Mesenchymal stem cell (in vitro differentiated cells and primary cell): ENCODE data around the gene MRPS27.

Experiments
- DNase-seq: peaks from one replicate; pipeline ENCODE4 v3.0.0-alpha.2; 2013
- H2AFZ ChIP-seq: one replicate; pipeline ENCODE4 v1.6.1; 2013; ENCODE audit warnings: low read depth, mild to moderate bottlenecking, control low read depth, inconsistent platforms, low read length, moderate library complexity
- H2AK5ac ChIP-seq: 2 replicates; pipeline ENCODE4 v1.6.1; 2013; ENCODE audit warnings: low read length, moderate library complexity, mild to moderate bottlenecking, inconsistent platforms; ENCODE audit not compliant: severe bottlenecking
- H2BK120ac ChIP-seq: one replicate; pipeline ENCODE4 v1.6.1; 2013; ENCODE audit warnings: low read depth, mild to moderate bottlenecking, inconsistent platforms, low read length, moderate library complexity
- H2BK12ac ChIP-seq, 2 experiments: one replicate each; pipeline ENCODE4 v1.6.1; 2013; ENCODE audit warnings: inconsistent platforms in 2 of 2, low read length in 2 of 2, mild to moderate bottlenecking in 2 of 2, moderate library complexity in 2 of 2, control low read depth in 1 of 2
- H2BK15ac ChIP-seq: one replicate; pipeline ENCODE4 v1.6.1; 2013; ENCODE audit warnings: mild to moderate bottlenecking, low read depth, inconsistent platforms; ENCODE audit not compliant: poor library complexity, severe bottlenecking
- H2BK5ac ChIP-seq: 2 replicates; pipeline ENCODE4 v1.6.1; 2013; ENCODE audit warnings: low read depth, mild to moderate bottlenecking, low read length, control low read depth, inconsistent platforms; ENCODE audit not compliant: poor library complexity, severe bottlenecking
- H3K14ac ChIP-seq, 2 experiments: one replicate each; pipeline ENCODE4 v1.6.1; 2013; ENCODE audit warnings: inconsistent platforms in 2 of 2, low read length in 2 of 2, control low read depth in 1 of 2, mild to moderate bottlenecking in 1 of 2, moderate library complexity in 1 of 2
- H3K18ac ChIP-seq, 2 experiments: one replicate each; pipeline ENCODE4 v1.6.1; 2013; ENCODE audit warnings: inconsistent platforms in 2 of 2, low read length in 2 of 2, control low read depth in 1 of 2, low read depth in 1 of 2, mild to moderate bottlenecking in 1 of 2
- H3K23ac ChIP-seq, 2 experiments: one replicate each; pipeline ENCODE4 v1.6.1; 2013; ENCODE audit warnings: inconsistent platforms in 2 of 2, low read length in 2 of 2, mild to moderate bottlenecking in 2 of 2, moderate library complexity in 2 of 2, control low read depth in 1 of 2
- H3K27ac ChIP-seq: 2 replicates; pipeline ENCODE4 v1.5.1; 2013; ENCODE audit warnings: mild to moderate bottlenecking, moderate library complexity, low read length, control low read depth, inconsistent platforms; ENCODE audit not compliant: poor library complexity, severe bottlenecking
- H3K27me3 ChIP-seq, 2 experiments: 2 replicates each; pipeline versions ENCODE4 v1.6.1 to v1.7.0; 2013; ENCODE audit warnings: low read length in 2 of 2, mild to moderate bottlenecking in 2 of 2, moderate library complexity in 2 of 2, control low read depth in 1 of 2, inconsistent platforms in 1 of 2; ENCODE audit not compliant: control insufficient read depth in 1 of 2, insufficient read depth in 1 of 2
- H3K36me3 ChIP-seq, 2 experiments: 2 replicates each; pipeline versions ENCODE4 v1.6.1 to v1.7.0; 2013; ENCODE audit warnings: low read length in 2 of 2, control low read depth in 1 of 2, inconsistent platforms in 1 of 2, low read depth in 1 of 2, mild to moderate bottlenecking in 1 of 2; ENCODE audit not compliant: insufficient read depth in 2 of 2, control insufficient read depth in 1 of 2
- H3K4ac ChIP-seq, 2 experiments: one replicate each; pipeline ENCODE4 v1.6.1; 2013; ENCODE audit warnings: inconsistent platforms in 2 of 2, low read length in 2 of 2, mild to moderate bottlenecking in 2 of 2, moderate library complexity in 2 of 2, control low read depth in 1 of 2, low read depth in 1 of 2
- H3K4me1 ChIP-seq: 2 replicates; pipeline ENCODE4 v1.6.1; 2013; ENCODE audit warnings: low read depth, low read length, control low read depth; ENCODE audit not compliant: control insufficient read depth, insufficient read depth
- H3K4me2 ChIP-seq: 2 replicates; pipeline ENCODE4 v1.6.1; 2013; ENCODE audit warnings: low read length, mild to moderate bottlenecking, inconsistent platforms; ENCODE audit not compliant: poor library complexity, severe bottlenecking
- H3K4me3 ChIP-seq, 2 experiments: 2 replicates each; pipeline versions ENCODE4 v1.5.1 to v1.7.0; 2013; ENCODE audit warnings: low read length in 2 of 2, mild to moderate bottlenecking in 2 of 2, control low read depth in 1 of 2, low read depth in 1 of 2; ENCODE audit not compliant: insufficient read depth in 1 of 2
- H3K79me1 ChIP-seq: replicated peaks from 2 replicates; pipeline ENCODE4 v1.6.1; 2013; ENCODE audit warnings: mild to moderate bottlenecking, control low read depth, low read length, inconsistent platforms; ENCODE audit not compliant: poor library complexity, severe bottlenecking
- H3K9ac ChIP-seq: 2 replicates; pipeline ENCODE4 v1.7.0; 2013; ENCODE audit warnings: mild to moderate bottlenecking, low read length, moderate library complexity
- H3K9me3 ChIP-seq: 2 replicates; pipeline ENCODE4 v1.7.0; 2013; ENCODE audit warnings: mild to moderate bottlenecking, low read length; ENCODE audit not compliant: control insufficient read depth
- H4K8ac ChIP-seq: one replicate; pipeline ENCODE4 v1.6.1; 2013; ENCODE audit warnings: inconsistent platforms, mild to moderate bottlenecking, low read length, moderate library complexity
- H4K91ac ChIP-seq: one replicate; pipeline ENCODE4 v1.6.1; 2013; ENCODE audit warnings: mild to moderate bottlenecking, low read length, inconsistent platforms
- WGBS: methylation state at CpG from one replicate; pipeline ENCODE4 v1.1.7; 2013; ENCODE audit warnings: mixed read lengths; 5-methylcytosine and 5-hydroxymethylcytosine counted together

MRPS27 gene

GRCh38 chr5:72328172-72328571 lies 8.1 kb upstream of the MRPS27 start:
- H3K27me3 ChIP-seq: no peaks in the 10 kb centered on the region
- H3K9ac ChIP-seq: no peak overlapping the region
- no peak overlapping the region for H2AK5ac ChIP-seq
- H2BK12ac ChIP-seq: no peak overlapping the region
- no peak overlapping the region for H3K14ac ChIP-seq
- H2BK15ac ChIP-seq: no peak overlapping the region
- no peak overlapping the region for H3K4ac ChIP-seq
- H4K91ac ChIP-seq: no peak overlapping the region
- H3K36me3 ChIP-seq: peaks cover 6 to 79% of the 10 kb centered on the region in 2 experiments
- H2AFZ ChIP-seq: no peak overlapping the region
- no peak overlapping the region for H3K18ac ChIP-seq
- H3K4me2 ChIP-seq: no peak overlapping the region
- H3K79me1 ChIP-seq: peaks cover 24% of the 10 kb centered on the region
- no peak overlapping the region for H2BK5ac ChIP-seq
- no peaks in the 10 kb centered on the region for H3K9me3 ChIP-seq
- DNase-seq: peak; percentile 6
- no peak overlapping the region for H2BK120ac ChIP-seq
- no peak overlapping the region for H3K23ac ChIP-seq
- H3K4me3 ChIP-seq: no peak overlapping the region
- H3K27ac ChIP-seq: no peak overlapping the region
- no peaks in the 10 kb centered on the region for H3K4me1 ChIP-seq
- no peak overlapping the region for H4K8ac ChIP-seq

GRCh38 chr5:72326306-72326649 lies 6.2 kb upstream of the MRPS27 start:
- Histone ChIP-seq H3K14ac (no peak overlapping the region), H3K36me3 (peaks cover 9 to 70% of the 10 kb centered on the region in 2 experiments), H3K18ac (no peak overlapping the region), H2BK15ac (no peak overlapping the region), H3K9me3 (no peaks in the 10 kb centered on the region), H2BK120ac (no peak overlapping the region), H3K4me1 (no peaks in the 10 kb centered on the region), H3K9ac (peak overlapping the region; percentile 26), H3K4me2 (no peak overlapping the region), H2AFZ (no peak overlapping the region), H3K4me3 (no peak overlapping the region), H3K4ac (no peak overlapping the region), H3K79me1 (peaks cover 29% of the 10 kb centered on the region), H3K27me3 (no peaks in the 10 kb centered on the region), H3K27ac (no peak overlapping the region), H4K8ac (no peak overlapping the region), H2AK5ac (no peak overlapping the region), H3K23ac (no peak overlapping the region), H2BK12ac (no peak overlapping the region), H4K91ac (no peak overlapping the region), H2BK5ac (no peak overlapping the region)
- 93% methylated on average over 2 of the region's 2 CpGs for WGBS
- no peak for DNase-seq

GRCh38 chr5:72325566-72326305 lies 5.7 kb upstream of the MRPS27 start:
- 95% methylated on average over 4 of the region's 4 CpGs for WGBS
- Histone ChIP-seq H2BK5ac (no peak overlapping the region), H3K14ac (no peak overlapping the region), H3K9ac (peak overlapping the region; percentile 26), H2AK5ac (no peak overlapping the region), H3K36me3 (peaks cover 9 to 64% of the 10 kb centered on the region in 2 experiments), H3K4me3 (peak overlapping the region in 1 of 2 experiments; percentile 4), H2BK120ac (no peak overlapping the region), H2AFZ (no peak overlapping the region), H4K91ac (no peak overlapping the region), H3K27ac (no peak overlapping the region), H3K79me1 (peaks cover 24% of the 10 kb centered on the region), H4K8ac (no peak overlapping the region), H3K27me3 (no peaks in the 10 kb centered on the region), H2BK12ac (no peak overlapping the region), H3K18ac (no peak overlapping the region), H2BK15ac (no peak overlapping the region), H3K4me2 (no peak overlapping the region), H3K23ac (no peak overlapping the region), H3K9me3 (no peaks in the 10 kb centered on the region), H3K4me1 (no peaks in the 10 kb centered on the region), H3K4ac (no peak overlapping the region)
- DNase-seq: no peak

- H3K4me1 ChIP-seq: no peaks in the 10 kb centered on the region
These were observed 4.3 kb upstream of the MRPS27 start for GRCh38 chr5:72324189-72324825.

More at GRCh38 chr5:72324189-72324825, 4.3 kb upstream of the MRPS27 start:
- 60% methylated on average over 3 of the region's 5 CpGs for WGBS
- H3K4me3 ChIP-seq: no peak overlapping the region
- no peak overlapping the region for H3K9ac ChIP-seq
- H3K79me1 ChIP-seq: peaks cover 25% of the 10 kb centered on the region
- no peak overlapping the region for H2BK5ac ChIP-seq
- H2BK12ac ChIP-seq: no peak overlapping the region
- H3K27ac ChIP-seq: no peak overlapping the region
- no peak overlapping the region for H2BK120ac ChIP-seq
- H3K23ac ChIP-seq: no peak overlapping the region
- H3K18ac ChIP-seq: no peak overlapping the region
- no peak overlapping the region for H3K14ac ChIP-seq
- H3K4ac ChIP-seq: no peak overlapping the region
- H3K4me2 ChIP-seq: no peak overlapping the region
- H4K8ac ChIP-seq: no peak overlapping the region
- H3K36me3 ChIP-seq: peaks cover 9 to 53% of the 10 kb centered on the region in 2 experiments
- no peaks in the 10 kb centered on the region for H3K9me3 ChIP-seq
- H3K27me3 ChIP-seq: no peaks in the 10 kb centered on the region
- H2BK15ac ChIP-seq: no peak overlapping the region
- H4K91ac ChIP-seq: no peak overlapping the region
- no peak overlapping the region for H2AK5ac ChIP-seq
- H2AFZ ChIP-seq: no peak overlapping the region
- no peak for DNase-seq
